DOHH2 (cell line): ENCODE measurements around the gene DLL1.

Source experiments
- H3F3A ChIP-seq: fragments of 200-600 bp; sonication (generic), shearing (Covaris generic); 2 replicates; pipeline ENCODE4 v1.6.0; 2016; ENCODE audit warnings: antibody characterized with exemption, mild to moderate bottlenecking; ENCODE audit not compliant: control insufficient read depth, insufficient read depth
- H3K27ac ChIP-seq: fragments of 200-600 bp; sonication (generic); 2 replicates; pipeline ENCODE4 v1.5.1; 2014; ENCODE audit warnings: low read depth, mild to moderate bottlenecking, low read length, moderate library complexity
- H3K27me3 ChIP-seq: fragments of 200-600 bp; sonication (generic); 2 replicates; pipeline ENCODE4 v1.6.1; 2014; ENCODE audit warnings: mild to moderate bottlenecking, low read length, mixed read lengths; ENCODE audit not compliant: control insufficient read depth
- H3K36me3 ChIP-seq: fragments of 200-600 bp; sonication (generic); 2 replicates; pipeline ENCODE4 v1.6.1; 2014; ENCODE audit warnings: mild to moderate bottlenecking, low read length, moderate library complexity, mixed read lengths; ENCODE audit not compliant: control insufficient read depth
- H3K4me1 ChIP-seq: fragments of 200-600 bp; sonication (generic); 2 replicates; pipeline ENCODE4 v1.6.1; 2014; ENCODE audit warnings: mild to moderate bottlenecking, low read length, mixed read lengths; ENCODE audit not compliant: control insufficient read depth
- H3K4me2 ChIP-seq: fragments of 200-600 bp; sonication (generic); 2 replicates; pipeline ENCODE4 v1.6.0; 2014; ENCODE audit warnings: mild to moderate bottlenecking, low read length, moderate library complexity
- H3K4me3 ChIP-seq: fragments of 200-600 bp; sonication (generic); 2 replicates; pipeline ENCODE4 v1.5.1; 2014; ENCODE audit warnings: mild to moderate bottlenecking, low read length, mixed read lengths
- H3K79me2 ChIP-seq: fragments of 200-600 bp; sonication (generic); 2 replicates; pipeline ENCODE4 v1.6.1; 2014; ENCODE audit warnings: mild to moderate bottlenecking, low read length, mixed read lengths; ENCODE audit not compliant: control insufficient read depth
- H3K9me2 ChIP-seq: fragments of 200-600 bp; sonication (generic); replicated peaks from 2 replicates; pipeline ENCODE4 v1.6.1; 2014; ENCODE audit warnings: mild to moderate bottlenecking, low read length, mixed read lengths; ENCODE audit not compliant: control insufficient read depth
- H3K9me3 ChIP-seq: fragments of 200-600 bp; sonication (generic); 2 replicates; pipeline ENCODE4 v1.6.1; 2014; ENCODE audit warnings: antibody characterized with exemption, low read length, mixed read lengths; ENCODE audit not compliant: control insufficient read depth, insufficient read depth
- H4K20me1 ChIP-seq: fragments of 200-600 bp; sonication (generic); 2 replicates; pipeline ENCODE4 v1.6.0; 2014; ENCODE audit warnings: low read depth, mild to moderate bottlenecking, antibody characterized with exemption, low read length, moderate library complexity; ENCODE audit not compliant: control insufficient read depth, insufficient read depth
- CTCF ChIP-seq: fragments of 200-600 bp; sonication (generic); IDR thresholded peaks from one replicate; pipeline ENCODE4 v1.5.1; 2014; ENCODE audit warnings: antibody characterized with exemption, mild to moderate bottlenecking, low read depth, low read length; ENCODE audit not compliant: poor library complexity, severe bottlenecking
- EZH2phosphoT487 ChIP-seq: fragments of 200-600 bp; sonication (generic); IDR thresholded peaks from 2 replicates; pipeline ENCODE4 v1.6.1; 2017; ENCODE audit warnings: borderline replicate concordance, mild to moderate bottlenecking, antibody characterized with exemption, low read length, moderate library complexity, mixed read lengths

DLL1 gene

DNA sequence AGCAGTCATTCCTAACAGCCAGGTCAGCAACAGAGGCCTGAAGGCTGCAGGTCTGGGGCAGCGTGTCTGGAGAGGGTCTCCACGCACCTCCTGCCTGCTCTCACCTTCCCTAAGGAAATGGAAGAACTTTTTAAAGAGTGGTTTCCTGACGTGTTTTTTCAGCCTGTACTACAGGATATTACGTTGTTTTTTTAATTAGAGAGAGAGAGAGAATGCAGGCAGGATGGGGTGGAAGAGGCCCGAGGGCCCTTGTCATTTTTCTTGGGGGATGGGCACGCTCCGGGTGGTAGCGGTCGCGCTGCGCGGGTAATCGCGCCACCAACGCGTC lies 2.1 kb downstream of the DLL1 start:
- H3K27me3 ChIP-seq = peaks cover 66% of the 10 kb centered on the region
- peaks cover 27% of the 10 kb centered on the region for H3K4me1 ChIP-seq
- H3K9me3 ChIP-seq = no peaks in the 10 kb centered on the region

GRCh38 chr6:170288091-170288631 lies 2.7 kb downstream of the DLL1 start:
- no peaks in the 10 kb centered on the region for H3K9me3 ChIP-seq
- H3K4me1 ChIP-seq = peaks cover 27% of the 10 kb centered on the region
- no peak overlapping the region for H3K4me2 ChIP-seq
- no peak overlapping the region for H3K4me3 ChIP-seq
- H3K27ac ChIP-seq = no peak overlapping the region
- H3K36me3 ChIP-seq = no peaks in the 10 kb centered on the region
- H3F3A ChIP-seq = no peaks in the 10 kb centered on the region
- no peaks in the 10 kb centered on the region for H3K79me2 ChIP-seq
- TF ChIP-seq CTCF (no peak), EZH2phosphoT487 (no peak)
- H3K27me3 ChIP-seq = peaks cover 60% of the 10 kb centered on the region
- 0 out of 2 replicates have a peak, but pooled peaks cover 3% of the 10 kb centered on the region for H4K20me1 ChIP-seq
- H3K9me2 ChIP-seq = no peaks in the 10 kb centered on the region

More for the DNA sequence above, 2.1 kb downstream of the DLL1 start:
- H3K36me3 ChIP-seq = no peaks in the 10 kb centered on the region
- H3K4me3 ChIP-seq = no peak overlapping the region
- no peak overlapping the region for H3K4me2 ChIP-seq
- H3K27ac ChIP-seq = no peak overlapping the region
- H3K79me2 ChIP-seq = no peaks in the 10 kb centered on the region
- TF ChIP-seq EZH2phosphoT487 (no peak), CTCF (no peak)
- no peaks in the 10 kb centered on the region for H3K9me2 ChIP-seq
- H4K20me1 ChIP-seq = 0 out of 2 replicates have a peak, but pooled peaks cover 3% of the 10 kb centered on the region
- 0 out of 2 replicates have a peak, but pooled peaks cover 1% of the 10 kb centered on the region for H3F3A ChIP-seq

- Histone ChIP-seq H3K4me1 (peaks cover 27% of the 10 kb centered on the region), H3K9me2 (no peaks in the 10 kb centered on the region), H3K27me3 (peaks cover 52% of the 10 kb centered on the region), H3F3A (no peaks in the 10 kb centered on the region), H3K9me3 (no peaks in the 10 kb centered on the region), H3K4me3 (no peak overlapping the region), H4K20me1 (0 out of 2 replicates have a peak, but pooled peaks cover 3% of the 10 kb centered on the region), H3K4me2 (no peak overlapping the region), H3K36me3 (no peaks in the 10 kb centered on the region), H3K79me2 (no peaks in the 10 kb centered on the region), H3K27ac (no peak overlapping the region)
- TF ChIP-seq EZH2phosphoT487 = no peak
- no peak for TF ChIP-seq CTCF
Measured at GRCh38 chr6:170287371-170287876, 3.5 kb downstream of the DLL1 start.
